ENCODE results near the gene TLCD1.

The TLCD1 gene

GRCh38 chr17:28675490-28675889 is 50.5 kb downstream of the TLCD1 start:
- DNase-seq = no peak

Measured in bone marrow (tissue), 2 donors.